ENCODE results near the gene MSI2. TPM values are rescaled to one million over a fixed set of nuclear protein-coding genes. Genes with fewer than 3 reads are reported as not detected.
A peak's percentile ranks its signal among the peaks of the same experiment; 100 is the strongest.

The MSI2 gene
- total and polyA plus RNA-seq, 9 of the 15 experiments (the other 6 are each of a cell fraction or from before 2014, with no cell fraction given) = 4.6 to 61.8 (median 42.4) TPM

GRCh38 chr17:57340160-57340981 lies 84.0 kb downstream of the MSI2 start (continued):
- TF ChIP-seq MTA3 (IDR thresholded peaks at IDR 0.05; ENCODE audit: borderline replicate concordance) = peak; percentile 34; the same call in 1 of the 2 replicates
- TF ChIP-seq ASH1L (IDR thresholded peaks at IDR 0.05; ENCODE audit: borderline replicate concordance, low read depth, partially characterized antibody) = no peak
- no peak; the same call in 1 of the 2 replicates for TF ChIP-seq NCOR1 (IDR thresholded peaks at IDR 0.05)
- TF ChIP-seq HES1 (IDR thresholded peaks at IDR 0.05; ENCODE audit: low read depth) = peak; percentile 74
- TF ChIP-seq FOXP1 (CRISPR knock-in tag; IDR thresholded peaks at IDR 0.05) = no peak
- peak; percentile 28 for TF ChIP-seq MEIS2 (IDR thresholded peaks at IDR 0.05; ENCODE audit: partially characterized antibody)
- TF ChIP-seq ZBTB7A (IDR thresholded peaks at IDR 0.05; ENCODE audit: borderline replicate concordance, control insufficient read depth, low read depth, low read length) = no peak
- no peak for TF ChIP-seq COPS2 (conservative IDR thresholded peaks at IDR 0.05)
- no peak for TF ChIP-seq CSDE1 (IDR thresholded peaks at IDR 0.05)
- TF ChIP-seq NONO (IDR thresholded peaks at IDR 0.05; ENCODE audit: low read depth in 2 of 2, low read length in 1 of 2) = no peak
- peak; percentile 71; the same call in 1 of the 2 replicates for TF ChIP-seq ZBTB1 (CRISPR knock-in tag; IDR thresholded peaks at IDR 0.05; ENCODE audit: borderline replicate concordance, low read depth)
- no peak for TF ChIP-seq ZNF77 (CRISPR knock-in tag; IDR thresholded peaks at IDR 0.05)
- TF ChIP-seq, protein P1, sequence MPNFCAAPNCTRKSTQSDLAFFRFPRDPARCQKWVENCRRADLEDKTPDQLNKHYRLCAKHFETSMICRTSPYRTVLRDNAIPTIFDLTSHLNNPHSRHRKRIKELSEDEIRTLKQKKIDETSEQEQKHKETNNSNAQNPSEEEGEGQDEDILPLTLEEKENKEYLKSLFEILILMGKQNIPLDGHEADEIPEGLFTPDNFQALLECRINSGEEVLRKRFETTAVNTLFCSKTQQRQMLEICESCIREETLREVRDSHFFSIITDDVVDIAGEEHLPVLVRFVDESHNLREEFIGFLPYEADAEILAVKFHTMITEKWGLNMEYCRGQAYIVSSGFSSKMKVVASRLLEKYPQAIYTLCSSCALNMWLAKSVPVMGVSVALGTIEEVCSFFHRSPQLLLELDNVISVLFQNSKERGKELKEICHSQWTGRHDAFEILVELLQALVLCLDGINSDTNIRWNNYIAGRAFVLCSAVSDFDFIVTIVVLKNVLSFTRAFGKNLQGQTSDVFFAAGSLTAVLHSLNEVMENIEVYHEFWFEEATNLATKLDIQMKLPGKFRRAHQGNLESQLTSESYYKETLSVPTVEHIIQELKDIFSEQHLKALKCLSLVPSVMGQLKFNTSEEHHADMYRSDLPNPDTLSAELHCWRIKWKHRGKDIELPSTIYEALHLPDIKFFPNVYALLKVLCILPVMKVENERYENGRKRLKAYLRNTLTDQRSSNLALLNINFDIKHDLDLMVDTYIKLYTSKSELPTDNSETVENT (CRISPR knock-in tag; IDR thresholded peaks at IDR 0.05) = no peak
- TF ChIP-seq TSC22D4 (tag; IDR thresholded peaks at IDR 0.05) = no peak
- TF ChIP-seq ZNF431 (CRISPR knock-in tag; IDR thresholded peaks at IDR 0.05) = no peak
- TF ChIP-seq ZMIZ1 (IDR thresholded peaks at IDR 0.05; ENCODE audit: low read depth in 2 of 2, low read length in 2 of 2) = no peak
- no peak for TF ChIP-seq ZSCAN29 (IDR thresholded peaks at IDR 0.05)
- TF ChIP-seq CC2D1A (IDR thresholded peaks at IDR 0.05) = 0 out of 2 replicates have a peak, but pooled peaks have one; percentile 27
- 0 out of 2 replicates have a peak, but pooled peaks have one; percentile 30 for TF ChIP-seq NBN (IDR thresholded peaks at IDR 0.05; ENCODE audit: low read depth)
- peak; percentile 57; the same call in 1 of the 2 replicates for TF ChIP-seq BHLHE40 (IDR thresholded peaks at IDR 0.05; ENCODE audit: low read length)
- no peak for TF ChIP-seq MCM2 (IDR thresholded peaks at IDR 0.05; ENCODE audit: low read depth)

All from K562 (cell line).